ENCODE measurements around the gene XPO4. TPM values are rescaled to one million over a fixed set of nuclear protein-coding genes. Genes with fewer than 3 reads are reported as not detected.

The XPO4 gene
- total and polyA plus RNA-seq, 2 of the 8 experiments (the other 6 are each of a cell fraction or from before 2014, with no cell fraction given) = 11.9 to 33.3 TPM

DNA sequence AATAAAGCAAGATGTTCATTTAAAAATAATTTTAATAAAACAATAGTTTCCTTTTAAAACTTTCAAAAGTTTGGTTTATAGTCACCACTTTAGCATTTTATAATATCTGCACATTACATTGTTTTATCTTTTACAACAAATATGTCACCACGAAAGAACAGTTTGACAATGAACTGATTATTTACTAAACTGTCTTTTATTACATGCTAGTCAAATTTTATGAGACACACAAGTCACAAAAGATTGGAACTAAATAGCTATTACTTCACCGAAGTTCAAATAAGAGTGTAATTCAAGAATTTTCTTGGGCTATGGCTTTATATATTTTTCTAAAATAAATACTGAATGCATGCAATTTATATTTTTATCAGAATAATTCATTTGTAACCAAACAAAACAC, 71.3 kb downstream of the XPO4 start:
- Histone ChIP-seq H3K9ac (replicated peaks in 1 of 4; ENCODE audit: extremely low read depth in 1 of 4, low read depth in 3 of 4, low read length in 3 of 4) (no peak overlapping the region), H3K4me1 (replicated peaks in 1 of 4; ENCODE audit: control insufficient read depth in 3 of 4, insufficient read depth in 4 of 4, low read length in 3 of 4) (0 out of 7 replicates have a peak, but pooled peaks cover 0 to 2% (median 0%) of the 10 kb centered on the region in 4 experiments), H3K23me2 (ENCODE audit: low read depth, low read length) (no peaks in the 10 kb centered on the region), H3K4ac (replicated peaks; ENCODE audit: insufficient read length, low read depth, low read length) (no peak overlapping the region), H2AK5ac (ENCODE audit: low read depth, low read length) (no peak overlapping the region), H4K8ac (ENCODE audit: extremely low read depth, insufficient read depth, low read length) (no peak overlapping the region), H4K5ac (ENCODE audit: insufficient read length, low read depth, low read length) (no peak overlapping the region), H2BK5ac (ENCODE audit: low read depth, low read length) (no peak overlapping the region), H2BK15ac (ENCODE audit: low read length) (no peak overlapping the region), H3K79me1 (ENCODE audit: low read depth, low read length) (no peaks in the 10 kb centered on the region), H3K27ac (ENCODE audit: low read depth, low read length) (no peak overlapping the region), H3K27me3 (replicated peaks in 1 of 4; ENCODE audit: control insufficient read depth in 3 of 4, extremely low read depth in 1 of 4, insufficient read depth in 3 of 4, low read length in 3 of 4) (no peaks in the 10 kb centered on the region), H4K91ac (replicated peaks; ENCODE audit: insufficient read length, low read length) (no peak overlapping the region), H2BK20ac (ENCODE audit: low read length) (no peak overlapping the region), H3K4me2 (ENCODE audit: insufficient read depth in 1 of 2, low read depth in 2 of 2, low read length in 2 of 2) (no peak overlapping the region), H2BK120ac (replicated peaks; ENCODE audit: low read depth, low read length) (no peak overlapping the region), H3K9me3 (ENCODE audit: insufficient read depth in 2 of 2, low read depth in 1 of 2, low read length in 1 of 2) (no peaks in the 10 kb centered on the region), H3K4me3 (ENCODE audit: extremely low read depth in 1 of 4, insufficient read depth in 2 of 4, low read depth in 3 of 4, low read length in 4 of 4) (no peak overlapping the region), H2AFZ (ENCODE audit: low read length) (no peak overlapping the region), H3K56ac (replicated peaks; ENCODE audit: insufficient read length, low read depth, low read length) (no peak overlapping the region), H2BK12ac (ENCODE audit: low read depth, low read length) (no peak overlapping the region), H3K18ac (ENCODE audit: extremely low read depth, low read length) (no peak overlapping the region), H3K79me2 (ENCODE audit: control insufficient read depth in 1 of 2, insufficient read depth in 2 of 2, low read length in 2 of 2) (peaks cover 0 to 3% of the 10 kb centered on the region in 2 experiments; a peak in 1 of 4 replicates), H3K36me3 (ENCODE audit: control insufficient read depth in 2 of 4, insufficient read depth in 4 of 4, low read length in 3 of 4) (peaks cover 0 to 3% (median 1%) of the 10 kb centered on the region in 4 experiments; a peak in 5 of 8 replicates), H3K14ac (ENCODE audit: insufficient read length) (no peak overlapping the region), H3K23ac (ENCODE audit: insufficient read length) (no peak overlapping the region), H4K20me1 (replicated peaks in 1 of 2; ENCODE audit: control insufficient read depth in 1 of 2, insufficient read depth in 2 of 2, low read length in 2 of 2) (peaks cover 0 to 2% of the 10 kb centered on the region in 2 experiments)
- ChIA-PET CTCF (ENCODE audit: partially characterized antibody) (interaction anchor here (0.9 to 1.5 kb wide), 2 partner anchors 109 to 646 kb away, joined by 3 to 4 read pairs; no protein-coding TSS in a partner anchor), POLR2A (ENCODE audit: partially characterized antibody) (interaction anchor here (1.0 kb wide), 1 partner anchor 23 kb away, joined by 4 read pairs; no protein-coding TSS in a partner anchor)
- DNase-seq (ENCODE audit: low read depth in 1 of 2, low spot score in 2 of 2) (no peak), FAIRE-seq (no peak)
- TF ChIP-seq SIX5 (IDR thresholded peaks at IDR 0.05; ENCODE audit: low read depth, low read length) = no peak
- no peak for TF ChIP-seq KDM4A (IDR thresholded peaks at IDR 0.05; ENCODE audit: low read depth, low read length, severe bottlenecking)
- TF ChIP-seq ASH2L (IDR thresholded peaks at IDR 0.05; ENCODE audit: low read length) = no peak
- no peak for TF ChIP-seq RBBP5 (IDR thresholded peaks at IDR 0.05; ENCODE audit: borderline replicate concordance, low read depth, low read length)
- no peak for TF ChIP-seq TCF12 (IDR thresholded peaks at IDR 0.05; ENCODE audit: low read depth, low read length)
- no peak for TF ChIP-seq SRF (IDR thresholded peaks at IDR 0.05; ENCODE audit: low read depth, low read length)
- TF ChIP-seq SIRT6 (IDR thresholded peaks at IDR 0.05; ENCODE audit: low read length) = no peak
- TF ChIP-seq CHD1 (IDR thresholded peaks at IDR 0.05; ENCODE audit: low read depth, low read length) = no peak
- TF ChIP-seq MAFK (IDR thresholded peaks at IDR 0.05; ENCODE audit: low read depth, low read length) = no peak
- TF ChIP-seq, protein P1, sequence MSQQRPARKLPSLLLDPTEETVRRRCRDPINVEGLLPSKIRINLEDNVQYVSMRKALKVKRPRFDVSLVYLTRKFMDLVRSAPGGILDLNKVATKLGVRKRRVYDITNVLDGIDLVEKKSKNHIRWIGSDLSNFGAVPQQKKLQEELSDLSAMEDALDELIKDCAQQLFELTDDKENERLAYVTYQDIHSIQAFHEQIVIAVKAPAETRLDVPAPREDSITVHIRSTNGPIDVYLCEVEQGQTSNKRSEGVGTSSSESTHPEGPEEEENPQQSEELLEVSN (IDR thresholded peaks at IDR 0.05) = no peak
- TF ChIP-seq TAF1 (IDR thresholded peaks at IDR 0.05; ENCODE audit: low read depth, low read length) = no peak
- no peak for TF ChIP-seq EGR1 (IDR thresholded peaks at IDR 0.05; ENCODE audit: borderline replicate concordance, low read depth, low read length)
- no peak for TF ChIP-seq CEBPB (IDR thresholded peaks at IDR 0.05; ENCODE audit: low read depth, low read length)
- TF ChIP-seq POU5F1 (IDR thresholded peaks at IDR 0.05; ENCODE audit: low read depth, low read length) = no peak
- 88% methylated on average over 2 of the region's 2 CpGs; no CpG with 5 or more reads in 1 of the 2 experiments for WGBS, 2 experiments (ENCODE audit: extremely low coverage in 1 of 2, insufficient coverage in 1 of 2, insufficient read length in 1 of 2, insufficient replicate concordance in 2 of 2, low coverage in 1 of 2, low lambda C conversion rate in 2 of 2, missing lambda C conversion rate in 1 of 2)
